ENCODE results near the gene RIPPLY2.

RIPPLY2 gene

DNA sequence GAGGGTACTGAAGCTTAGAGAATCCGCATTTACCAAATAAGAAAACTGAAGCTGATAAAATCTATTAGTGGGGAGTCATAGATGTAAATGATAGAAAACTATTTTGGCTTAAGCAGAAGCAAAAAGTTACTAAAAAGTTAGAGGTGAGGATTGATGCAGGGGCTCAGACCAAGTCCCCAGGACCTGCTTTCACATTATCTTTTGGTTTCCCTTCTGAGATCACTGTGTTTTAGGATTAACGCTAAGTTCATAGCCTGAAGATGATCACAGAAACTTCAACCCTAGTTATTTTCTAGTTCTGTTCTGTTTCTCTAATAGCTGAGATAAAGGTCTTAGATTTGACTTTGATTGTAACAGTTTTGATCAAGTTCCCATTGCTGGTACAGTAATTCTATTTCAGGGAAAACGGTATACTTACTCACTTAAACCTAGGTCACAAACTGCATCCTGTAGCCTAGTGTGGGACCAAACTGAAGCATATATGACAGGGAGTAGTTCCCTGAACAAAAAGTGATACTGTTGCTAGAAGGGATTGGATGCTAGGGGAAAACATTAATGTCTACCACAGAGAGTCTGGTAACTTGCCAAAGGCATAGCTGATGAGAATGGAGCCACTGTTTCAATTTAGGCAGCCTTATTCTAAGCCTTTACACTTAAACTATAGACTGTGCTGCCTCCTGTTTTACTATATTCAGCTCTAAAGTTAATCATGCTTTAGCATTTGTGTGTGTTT, 19.4 kb downstream of the RIPPLY2 start:
- H3K27ac ChIP-seq: no peak overlapping the region

DNA sequence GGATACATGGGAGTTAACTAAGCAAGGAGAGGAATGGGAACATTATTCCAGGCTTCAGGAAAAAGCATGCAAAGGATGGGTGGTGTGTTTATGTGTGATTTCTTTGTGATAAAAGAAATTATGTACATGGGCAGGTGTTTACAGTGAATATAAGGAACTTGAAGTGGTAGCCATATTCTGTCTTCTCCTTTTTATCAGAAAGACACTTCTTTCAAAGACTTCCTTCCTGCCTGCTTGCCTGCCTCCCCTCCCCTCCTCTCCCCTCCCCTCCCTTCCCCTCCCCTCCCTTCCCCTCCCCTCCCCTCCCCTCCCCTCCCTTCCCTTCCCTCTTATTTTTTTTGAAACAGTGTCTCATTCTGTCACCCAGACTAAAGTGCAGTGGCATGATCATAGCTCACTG, 20.7 kb downstream of the RIPPLY2 start:
- H3K27ac ChIP-seq: no peak overlapping the region
- no peak for TF ChIP-seq ZFX (IDR thresholded peaks at IDR 0.05)
- TF ChIP-seq, protein P1, sequence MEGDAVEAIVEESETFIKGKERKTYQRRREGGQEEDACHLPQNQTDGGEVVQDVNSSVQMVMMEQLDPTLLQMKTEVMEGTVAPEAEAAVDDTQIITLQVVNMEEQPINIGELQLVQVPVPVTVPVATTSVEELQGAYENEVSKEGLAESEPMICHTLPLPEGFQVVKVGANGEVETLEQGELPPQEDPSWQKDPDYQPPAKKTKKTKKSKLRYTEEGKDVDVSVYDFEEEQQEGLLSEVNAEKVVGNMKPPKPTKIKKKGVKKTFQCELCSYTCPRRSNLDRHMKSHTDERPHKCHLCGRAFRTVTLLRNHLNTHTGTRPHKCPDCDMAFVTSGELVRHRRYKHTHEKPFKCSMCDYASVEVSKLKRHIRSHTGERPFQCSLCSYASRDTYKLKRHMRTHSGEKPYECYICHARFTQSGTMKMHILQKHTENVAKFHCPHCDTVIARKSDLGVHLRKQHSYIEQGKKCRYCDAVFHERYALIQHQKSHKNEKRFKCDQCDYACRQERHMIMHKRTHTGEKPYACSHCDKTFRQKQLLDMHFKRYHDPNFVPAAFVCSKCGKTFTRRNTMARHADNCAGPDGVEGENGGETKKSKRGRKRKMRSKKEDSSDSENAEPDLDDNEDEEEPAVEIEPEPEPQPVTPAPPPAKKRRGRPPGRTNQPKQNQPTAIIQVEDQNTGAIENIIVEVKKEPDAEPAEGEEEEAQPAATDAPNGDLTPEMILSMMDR (conservative IDR thresholded peaks at IDR 0.05): no peak

More for the DNA sequence above, 19.4 kb downstream of the RIPPLY2 start:
- TF ChIP-seq ZFX (IDR thresholded peaks at IDR 0.05): no peak
- TF ChIP-seq, protein P1 (conservative IDR thresholded peaks at IDR 0.05): no peak

DNA sequence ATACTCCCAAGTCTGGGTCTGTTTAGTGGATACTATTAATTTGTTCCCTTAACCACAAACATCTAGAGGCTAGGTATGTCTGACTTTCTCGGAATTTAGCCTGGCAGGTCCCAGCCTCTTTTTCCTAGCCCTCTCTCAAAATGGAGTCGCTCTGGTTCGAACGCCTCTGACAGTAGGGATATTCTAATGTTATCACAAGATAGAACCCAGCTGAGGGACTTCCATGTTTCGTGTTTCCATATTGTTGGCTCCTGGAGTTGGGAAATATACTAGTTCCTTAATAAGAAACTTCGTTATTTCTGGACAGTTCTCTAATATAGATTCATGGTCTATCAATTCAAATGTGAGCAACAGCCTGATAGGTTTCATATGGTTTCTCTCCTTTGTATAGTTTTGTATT, 22.7 kb downstream of the RIPPLY2 start:
- TF ChIP-seq ZFX (IDR thresholded peaks at IDR 0.05): no peak
- TF ChIP-seq, protein P1 (conservative IDR thresholded peaks at IDR 0.05): no peak

DNA sequence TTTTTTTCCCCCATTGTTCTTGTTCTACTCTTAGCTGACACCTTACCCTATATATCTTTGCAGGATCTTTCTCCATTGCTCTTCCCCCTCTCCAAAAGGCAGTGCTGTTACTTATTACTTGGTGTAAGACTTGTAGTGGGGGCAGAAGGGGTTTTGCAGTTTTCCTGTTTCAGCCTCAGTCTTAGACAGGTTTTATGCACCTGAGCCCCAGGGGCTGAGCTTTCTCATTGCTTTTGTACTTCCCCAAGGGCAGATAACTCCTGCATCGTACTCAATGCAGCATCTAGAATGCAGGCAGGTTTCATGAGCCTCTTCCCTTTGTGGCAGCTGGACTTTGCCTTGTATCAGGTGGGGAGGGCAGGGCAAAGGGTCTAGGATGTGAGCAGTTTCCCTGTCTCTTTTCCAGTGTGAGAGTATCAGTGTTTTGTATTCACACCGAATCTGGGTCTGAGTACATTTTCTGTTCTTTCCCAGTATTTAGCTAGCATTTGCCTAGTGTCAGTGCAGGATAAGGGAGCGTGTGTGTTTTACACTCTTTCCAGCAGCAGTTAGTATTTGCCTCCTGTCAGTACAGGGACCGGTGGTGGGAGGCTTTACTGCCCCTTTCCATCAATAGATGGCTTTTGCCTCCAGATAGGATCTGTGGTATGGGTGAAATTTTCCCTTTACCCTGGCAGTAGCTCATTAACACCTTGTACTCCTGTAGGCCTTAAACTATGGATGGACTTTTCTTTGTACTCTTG, 25.9 kb downstream of the RIPPLY2 start:
- TF ChIP-seq, protein P1 (conservative IDR thresholded peaks at IDR 0.05): no peak
- no peak for TF ChIP-seq ZFX (IDR thresholded peaks at IDR 0.05)
- no peak overlapping the region for H3K27ac ChIP-seq

More for the DNA sequence above, 22.7 kb downstream of the RIPPLY2 start:
- H3K27ac ChIP-seq: no peak overlapping the region

DNA sequence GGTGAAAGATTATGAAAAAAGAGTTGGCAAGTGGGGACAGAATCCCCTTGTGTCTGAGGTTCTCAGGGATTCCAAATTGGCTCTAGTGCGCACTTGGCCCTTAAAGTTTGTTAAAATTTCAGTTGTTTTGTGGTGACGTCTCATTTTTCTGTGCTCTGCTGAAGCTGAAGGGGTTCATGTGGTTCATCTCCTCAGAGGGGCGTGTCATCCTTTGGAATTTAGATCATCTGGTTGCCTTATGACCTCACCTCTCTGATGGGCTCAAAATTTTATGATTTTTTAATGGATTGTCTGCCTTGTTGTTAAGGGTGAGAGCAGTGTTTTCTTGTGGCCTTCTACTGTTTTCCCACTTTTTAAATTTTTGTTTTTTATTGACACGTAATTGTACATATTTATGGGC, 26.6 kb downstream of the RIPPLY2 start:
- TF ChIP-seq, protein P1 (conservative IDR thresholded peaks at IDR 0.05): no peak
- no peak overlapping the region for H3K27ac ChIP-seq

DNA sequence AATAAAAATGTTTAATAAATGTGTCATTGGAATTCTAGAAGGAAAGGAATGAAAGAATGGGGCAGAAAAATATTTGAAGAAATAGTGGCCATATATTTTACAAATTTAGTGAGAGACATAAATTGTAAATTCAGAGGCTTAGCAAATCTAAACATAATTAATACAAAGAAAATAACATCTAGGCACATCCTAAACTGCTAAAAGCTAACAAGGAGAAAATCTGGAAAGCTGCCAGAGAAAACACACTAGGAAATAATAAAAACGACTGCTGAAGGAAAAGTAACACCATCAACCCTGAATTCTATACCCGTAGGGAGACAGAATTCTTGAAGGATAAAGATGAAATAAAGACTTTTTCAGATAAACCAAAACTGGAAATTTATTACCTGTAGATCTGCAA, 30.1 kb downstream of the RIPPLY2 start:
- H3K27ac ChIP-seq: no peak overlapping the region
- TF ChIP-seq ZFX (IDR thresholded peaks at IDR 0.05): no peak
- TF ChIP-seq, protein P1 (conservative IDR thresholded peaks at IDR 0.05): no peak

DNA sequence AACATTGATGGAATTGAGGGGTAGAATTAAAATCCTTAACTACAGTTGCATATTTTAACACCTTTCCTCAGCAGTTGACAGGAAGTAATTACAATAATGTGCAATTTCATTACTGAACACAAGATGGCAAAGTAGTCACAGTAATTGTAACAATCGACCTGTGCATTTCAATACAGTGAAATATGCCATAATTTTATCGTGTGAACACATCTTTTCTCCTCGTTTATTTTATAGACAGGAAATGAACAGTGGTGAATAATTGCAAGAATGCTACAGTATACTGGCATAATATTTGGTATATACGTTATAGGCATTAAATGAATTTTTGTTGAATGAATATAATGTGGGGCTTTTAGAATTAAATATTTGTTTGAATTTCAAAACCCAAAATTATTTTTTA, 31.4 kb downstream of the RIPPLY2 start:
- no peak for TF ChIP-seq ZFX (IDR thresholded peaks at IDR 0.05)
- TF ChIP-seq, protein P1 (conservative IDR thresholded peaks at IDR 0.05): peak; percentile 73

More for the DNA sequence above, 31.4 kb downstream of the RIPPLY2 start:
- H3K27ac ChIP-seq: no peak overlapping the region

All from C4-2B (cell line).